Loucy (cell line): ENCODE measurements around the gene DHRS3.

Experiments
- H2AFZ ChIP-seq: fragments of 200-600 bp; sonication (generic); 2 replicates; pipeline ENCODE4 v1.6.0; 2016; ENCODE audit warnings: antibody characterized with exemption, mild to moderate bottlenecking, low read length, moderate library complexity
- H3F3A ChIP-seq: fragments of 200-600 bp; 2 replicates; pipeline ENCODE4 v1.6.0; 2016; ENCODE audit warnings: antibody characterized with exemption, low read depth, mild to moderate bottlenecking
- H3K27me3 ChIP-seq: fragments of 200-600 bp; sonication (generic); 2 replicates; pipeline ENCODE4 v1.6.1; 2014; ENCODE audit warnings: low read length, mild to moderate bottlenecking; ENCODE audit not compliant: insufficient read depth, poor library complexity, severe bottlenecking
- H3K36me3 ChIP-seq: fragments of 200-600 bp; sonication (generic); 2 replicates; pipeline ENCODE4 v1.6.1; 2016; ENCODE audit warnings: low read length; ENCODE audit not compliant: insufficient read depth
- H3K4me1 ChIP-seq: fragments of 200-600 bp; sonication (generic); 2 replicates; pipeline ENCODE4 v1.5.1; 2014; ENCODE audit warnings: low read length, mild to moderate bottlenecking; ENCODE audit not compliant: insufficient read depth, poor library complexity, severe bottlenecking
- H3K4me2 ChIP-seq: fragments of 200-600 bp; sonication (generic); 2 replicates; pipeline ENCODE4 v1.6.0; 2014; ENCODE audit warnings: antibody characterized with exemption, low read length, low read depth, mild to moderate bottlenecking; ENCODE audit not compliant: poor library complexity, severe bottlenecking
- H3K4me3 ChIP-seq: fragments of 200-600 bp; sonication (generic); 2 replicates; pipeline ENCODE4 v1.5.1; 2014; ENCODE audit warnings: low read length, mild to moderate bottlenecking, mixed read lengths; ENCODE audit not compliant: poor library complexity, severe bottlenecking
- H3K79me2 ChIP-seq: fragments of 200-600 bp; sonication (generic); 2 replicates; pipeline ENCODE4 v1.6.1; 2014; ENCODE audit warnings: low read length; ENCODE audit not compliant: insufficient read depth
- H3K9ac ChIP-seq: fragments of 200-600 bp; sonication (generic); 2 replicates; pipeline ENCODE4 v1.6.0; 2014; ENCODE audit warnings: mild to moderate bottlenecking, low read depth, low read length, moderate library complexity; ENCODE audit not compliant: poor library complexity, severe bottlenecking
- H3K9me2 ChIP-seq: fragments of 200-600 bp; sonication (generic); replicated peaks from 2 replicates; pipeline ENCODE4 v1.6.1; 2016; ENCODE audit warnings: low read depth, low read length, mixed read lengths
- H3K9me3 ChIP-seq: fragments of 200-600 bp; sonication (generic); 2 replicates; pipeline ENCODE4 v1.6.1; 2014; ENCODE audit warnings: mild to moderate bottlenecking, antibody characterized with exemption, low read length, low read depth; ENCODE audit not compliant: insufficient read depth
- H4K20me1 ChIP-seq: fragments of 200-600 bp; sonication (generic); 2 replicates; pipeline ENCODE4 v1.6.0; 2014; ENCODE audit warnings: antibody characterized with exemption, low read length, mild to moderate bottlenecking; ENCODE audit not compliant: insufficient read depth, poor library complexity, severe bottlenecking
- CTCF ChIP-seq: fragments of 200-600 bp; sonication (generic); conservative IDR thresholded peaks from 2 replicates; pipeline ENCODE4 v1.5.1; 2014; ENCODE audit warnings: mild to moderate bottlenecking, antibody characterized with exemption, low read length
- EZH2phosphoT487 ChIP-seq: fragments of 200-600 bp; IDR thresholded peaks from 2 replicates; pipeline ENCODE4 v1.6.1; 2018; ENCODE audit warnings: antibody characterized with exemption, mild to moderate bottlenecking, moderate library complexity, borderline replicate concordance

Gene DHRS3

GRCh38 chr1:12599657-12600056 lies 18.4 kb downstream of the DHRS3 start:
- peaks cover 15% of the 10 kb centered on the region for H3K4me1 ChIP-seq
- no peak overlapping the region for H3K4me2 ChIP-seq
- H4K20me1 ChIP-seq, result peaks cover 7% of the 10 kb centered on the region
- no peaks in the 10 kb centered on the region for H3K27me3 ChIP-seq
- H2AFZ ChIP-seq, result no peak overlapping the region
- TF ChIP-seq EZH2phosphoT487, result no peak
- H3K79me2 ChIP-seq, result peaks cover 14% of the 10 kb centered on the region; the same call in 1 of the 2 replicates
- H3K4me3 ChIP-seq, result no peak overlapping the region
- no peaks in the 10 kb centered on the region for H3K9me2 ChIP-seq
- no peaks in the 10 kb centered on the region for H3F3A ChIP-seq
- H3K9me3 ChIP-seq, result no peaks in the 10 kb centered on the region
- no peak overlapping the region for H3K9ac ChIP-seq
- no peaks in the 10 kb centered on the region; the same call in 1 of the 2 replicates for H3K36me3 ChIP-seq

- H2AFZ ChIP-seq, result no peak overlapping the region
- H3K9me2 ChIP-seq, result no peaks in the 10 kb centered on the region
- H3K4me1 ChIP-seq, result peaks cover 9% of the 10 kb centered on the region
- no peak overlapping the region for H3K4me2 ChIP-seq
- no peaks in the 10 kb centered on the region for H3F3A ChIP-seq
- H3K79me2 ChIP-seq, result peaks cover 13% of the 10 kb centered on the region; the same call in 1 of the 2 replicates
- peaks cover 7% of the 10 kb centered on the region for H4K20me1 ChIP-seq
- no peaks in the 10 kb centered on the region; the same call in 1 of the 2 replicates for H3K36me3 ChIP-seq
- H3K9me3 ChIP-seq, result no peaks in the 10 kb centered on the region
- no peak overlapping the region for H3K4me3 ChIP-seq
- no peaks in the 10 kb centered on the region for H3K27me3 ChIP-seq
- no peak overlapping the region for H3K9ac ChIP-seq
- TF ChIP-seq CTCF (no peak), EZH2phosphoT487 (no peak)
These were observed 19.0 kb downstream of the DHRS3 start for GRCh38 chr1:12598974-12599373.

GRCh38 chr1:12597792-12598191 lies 20.2 kb downstream of the DHRS3 start:
- H3K4me2 ChIP-seq, result no peak overlapping the region
- no peaks in the 10 kb centered on the region for H3K9me3 ChIP-seq
- TF ChIP-seq CTCF (no peak), EZH2phosphoT487 (no peak)
- no peak overlapping the region for H3K4me3 ChIP-seq
- H3K79me2 ChIP-seq, result peaks cover 3% of the 10 kb centered on the region; the same call in 1 of the 2 replicates
- no peak overlapping the region for H2AFZ ChIP-seq
- no peaks in the 10 kb centered on the region for H3K9me2 ChIP-seq
- no peaks in the 10 kb centered on the region for H3K27me3 ChIP-seq
- H3K9ac ChIP-seq, result no peak overlapping the region
- H3K36me3 ChIP-seq, result no peaks in the 10 kb centered on the region; the same call in 1 of the 2 replicates
- H3F3A ChIP-seq, result no peaks in the 10 kb centered on the region
- H3K4me1 ChIP-seq, result peaks cover 5% of the 10 kb centered on the region
- H4K20me1 ChIP-seq, result peaks cover 7% of the 10 kb centered on the region
